HG03457 (cell line): ENCODE measurements around the gene CPNE5.

Source experiments
- ATAC-seq: cut with Tn5 transposase; IDR thresholded peaks from one replicate; pipeline ENCODE4 v1.9.1; 2021; ENCODE audit warnings: moderate number of reproducible peaks; ENCODE audit not compliant: unreplicated experiment

Gene CPNE5

GRCh38 chr6:36751091-36751490 is 88.2 kb downstream of the CPNE5 start:
- ATAC-seq = no peak

DNA sequence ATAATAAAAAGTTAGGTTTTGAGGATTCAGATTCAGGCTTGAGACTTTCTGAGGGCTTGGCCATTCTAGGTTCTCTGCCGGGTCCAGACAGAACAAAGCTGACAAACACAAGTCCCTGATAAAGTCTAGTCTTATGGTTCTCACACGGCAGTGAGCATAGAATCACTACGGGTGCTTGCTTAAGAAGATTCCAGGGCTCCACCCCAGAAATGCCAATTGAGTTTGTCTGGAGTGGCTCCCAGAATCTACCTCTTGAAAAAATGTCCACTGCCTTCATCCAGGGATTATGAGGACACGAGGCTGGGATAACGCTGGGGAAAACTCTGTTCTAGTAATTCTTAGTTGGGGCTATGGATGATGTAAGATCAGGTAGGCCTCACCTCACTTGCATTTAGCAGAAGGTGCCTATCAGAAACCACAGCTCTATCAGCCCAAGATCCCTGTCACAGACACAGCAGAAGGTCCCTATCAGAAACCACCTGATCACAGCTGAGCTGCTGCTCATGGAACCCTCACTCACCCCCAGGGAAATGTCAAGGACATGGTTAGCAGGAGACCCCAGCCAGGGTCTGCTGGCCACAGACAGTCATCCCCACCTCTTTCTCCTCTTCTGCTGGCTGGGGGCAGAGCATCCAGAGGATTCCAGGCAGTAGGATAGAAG is 89.3 kb downstream of the CPNE5 start:
- ATAC-seq = no peak

DNA sequence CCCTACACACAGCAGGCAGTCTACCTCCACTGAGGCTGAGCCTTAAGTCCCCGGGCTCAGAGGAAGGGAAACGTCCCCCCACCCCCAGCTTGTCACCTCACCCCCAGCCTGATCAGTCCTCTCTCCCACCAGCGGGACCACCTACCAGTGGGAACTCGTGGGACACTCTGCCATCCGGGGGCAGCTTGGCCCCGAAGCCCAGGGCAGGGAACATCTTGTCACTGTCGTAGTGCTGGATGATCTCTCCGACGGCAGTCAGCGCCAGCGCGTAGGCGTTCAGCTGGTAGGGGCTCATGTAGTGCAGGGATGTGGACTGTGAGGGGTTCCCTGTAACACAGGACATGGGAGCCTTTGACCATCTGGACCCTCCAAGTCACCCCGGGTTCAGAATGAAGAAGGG is 93.0 kb downstream of the CPNE5 start:
- ATAC-seq = no peak

- no peak for ATAC-seq
These were observed 93.4 kb downstream of the CPNE5 start for GRCh38 chr6:36745836-36746235.

DNA sequence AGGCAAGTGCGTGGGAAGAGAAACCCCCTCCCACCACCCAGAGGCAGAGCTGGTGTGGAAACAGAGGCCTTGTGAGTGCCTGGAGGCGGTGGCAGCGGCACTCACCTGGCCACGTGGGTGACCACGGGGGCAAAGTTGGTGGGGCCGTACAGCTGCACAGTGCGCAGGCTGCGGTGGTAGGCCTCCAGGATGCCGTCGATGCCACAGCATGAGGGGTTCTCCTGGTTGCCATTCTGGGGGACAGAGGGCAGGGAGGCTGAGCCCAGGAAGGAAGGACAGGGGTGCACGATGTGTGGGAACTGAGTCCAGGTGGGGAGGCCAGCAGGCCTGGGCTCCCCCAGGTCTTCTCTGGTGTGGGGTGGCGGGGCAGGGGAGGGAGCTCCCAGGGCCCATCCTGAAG is 94.0 kb downstream of the CPNE5 start:
- no peak for ATAC-seq

- ATAC-seq = no peak
These were observed 95.0 kb downstream of the CPNE5 start for GRCh38 chr6:36744304-36744673.

DNA sequence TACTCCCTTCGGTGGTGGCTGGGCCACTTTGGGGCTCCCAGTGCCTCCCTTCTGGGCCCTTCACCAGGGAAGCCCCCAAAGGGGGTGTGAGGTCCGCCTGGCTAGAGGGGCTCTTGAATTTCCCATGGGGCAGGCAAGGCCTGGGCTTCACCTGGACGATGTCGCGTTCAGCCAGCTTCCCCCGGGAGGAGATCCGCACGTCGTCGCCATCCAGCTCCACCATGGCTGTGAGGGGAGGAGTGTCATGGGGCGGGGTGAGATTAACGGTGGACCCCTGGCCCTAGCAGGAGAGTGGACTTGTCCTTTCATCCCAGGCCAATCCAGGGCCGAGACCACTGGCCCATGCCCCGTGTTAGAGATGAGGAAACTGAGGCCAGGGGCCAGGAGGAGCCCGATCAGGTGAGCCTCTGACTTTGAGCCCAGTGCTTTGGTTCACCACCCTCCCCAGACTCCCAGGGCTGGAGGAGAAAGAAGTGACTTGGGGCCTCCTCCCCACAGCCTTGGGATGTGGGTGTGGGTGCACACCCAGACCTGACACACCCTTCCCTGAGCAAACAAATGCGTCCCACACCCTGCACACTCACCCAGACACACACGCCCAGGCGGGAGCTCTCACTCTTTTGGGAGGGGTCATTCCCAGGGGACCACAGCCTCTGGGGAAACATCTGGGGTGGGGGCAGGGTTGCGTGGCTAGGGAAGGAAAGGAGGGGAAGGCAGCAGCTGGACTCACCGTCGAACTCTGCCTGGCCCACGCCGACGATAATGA is 95.5 kb downstream of the CPNE5 start:
- no peak for ATAC-seq

GRCh38 chr6:36743032-36743431 is 96.2 kb downstream of the CPNE5 start:
- no peak for ATAC-seq

GRCh38 chr6:36742146-36742545 is 97.1 kb downstream of the CPNE5 start:
- no peak for ATAC-seq

- no peak for ATAC-seq
These were observed 98.4 kb downstream of the CPNE5 start for GRCh38 chr6:36740818-36741179.

- no peak for ATAC-seq
These were observed 99.1 kb downstream of the CPNE5 start for GRCh38 chr6:36739947-36740817.

GRCh38 chr6:36738108-36738507 is 101.1 kb downstream of the CPNE5 start:
- ATAC-seq = no peak

DNA sequence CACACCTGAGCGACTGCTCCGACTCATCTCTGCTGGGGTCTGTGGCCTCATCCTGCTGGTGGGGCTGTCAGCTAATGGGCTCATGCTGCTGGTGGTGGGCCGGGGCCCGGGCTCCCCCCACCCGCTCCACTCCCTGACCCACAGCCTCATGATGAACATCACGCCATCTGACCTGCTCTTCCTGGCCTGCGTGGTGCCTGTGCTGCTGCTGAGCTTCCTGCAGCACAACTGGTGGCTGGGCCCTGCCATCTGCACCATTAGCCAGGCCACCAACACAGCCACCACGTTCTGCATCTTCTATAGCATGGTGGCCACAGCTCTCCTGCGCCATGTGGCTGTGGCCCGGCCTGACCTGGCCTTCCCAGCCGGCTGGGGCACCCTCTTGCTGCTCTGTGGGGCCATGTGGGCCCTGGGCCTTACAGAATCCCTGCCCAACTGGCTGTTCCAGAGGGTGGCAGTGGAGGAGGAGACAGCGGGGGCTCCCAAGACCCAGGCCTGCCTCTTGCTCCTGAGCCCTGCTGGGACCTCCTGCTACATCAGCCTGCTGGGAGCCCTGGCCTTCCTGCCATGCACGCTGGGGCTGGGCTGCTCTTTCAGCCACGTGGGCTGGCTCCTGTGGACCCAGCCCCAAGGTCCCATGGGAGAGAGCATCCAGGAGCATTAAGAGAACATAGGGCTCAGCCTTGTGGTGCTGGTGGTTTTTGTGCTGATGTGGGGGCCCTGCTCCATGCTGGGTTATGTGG is 102.0 kb downstream of the CPNE5 start:
- no peak for ATAC-seq

GRCh38 chr6:36735110-36736071 is 103.9 kb downstream of the CPNE5 start:
- no peak for ATAC-seq

GRCh38 chr6:36734486-36735060 is 104.7 kb downstream of the CPNE5 start:
- ATAC-seq = no peak

GRCh38 chr6:36733300-36733699 is 105.9 kb downstream of the CPNE5 start:
- ATAC-seq = no peak

DNA sequence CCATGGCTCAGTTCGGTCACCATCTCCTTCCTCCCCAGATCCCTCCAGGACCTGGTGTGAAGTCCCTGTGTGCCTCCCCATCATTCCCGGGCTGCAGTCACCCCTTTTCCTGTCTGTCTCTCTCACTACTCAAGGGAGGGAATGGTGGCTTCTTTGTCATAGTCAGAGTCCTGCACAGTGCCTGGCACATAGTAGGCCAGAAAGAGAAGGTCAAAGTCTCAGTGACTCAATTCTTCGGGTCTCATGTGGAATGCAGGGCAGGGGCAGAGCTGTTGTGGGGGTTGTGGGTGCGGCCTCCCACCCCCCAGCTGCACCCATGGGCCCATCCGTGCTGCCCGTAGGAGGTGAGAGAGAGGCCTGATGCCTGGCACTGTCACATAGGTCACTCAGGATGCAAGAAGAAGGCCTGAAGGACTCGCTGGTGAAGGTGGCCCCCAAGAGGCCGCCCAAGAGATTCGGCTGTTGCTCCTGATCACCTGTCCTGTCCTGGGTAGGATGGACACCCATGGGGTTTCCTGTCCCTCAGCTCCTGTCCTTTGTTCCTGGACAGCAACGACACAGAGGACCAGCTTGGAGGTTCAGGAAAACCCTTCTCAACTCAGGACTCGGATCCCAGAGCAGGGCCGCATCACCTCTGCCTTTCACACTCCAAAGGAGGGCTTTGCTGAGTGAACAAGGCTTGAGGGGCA is 107.5 kb downstream of the CPNE5 start:
- no peak for ATAC-seq

DNA sequence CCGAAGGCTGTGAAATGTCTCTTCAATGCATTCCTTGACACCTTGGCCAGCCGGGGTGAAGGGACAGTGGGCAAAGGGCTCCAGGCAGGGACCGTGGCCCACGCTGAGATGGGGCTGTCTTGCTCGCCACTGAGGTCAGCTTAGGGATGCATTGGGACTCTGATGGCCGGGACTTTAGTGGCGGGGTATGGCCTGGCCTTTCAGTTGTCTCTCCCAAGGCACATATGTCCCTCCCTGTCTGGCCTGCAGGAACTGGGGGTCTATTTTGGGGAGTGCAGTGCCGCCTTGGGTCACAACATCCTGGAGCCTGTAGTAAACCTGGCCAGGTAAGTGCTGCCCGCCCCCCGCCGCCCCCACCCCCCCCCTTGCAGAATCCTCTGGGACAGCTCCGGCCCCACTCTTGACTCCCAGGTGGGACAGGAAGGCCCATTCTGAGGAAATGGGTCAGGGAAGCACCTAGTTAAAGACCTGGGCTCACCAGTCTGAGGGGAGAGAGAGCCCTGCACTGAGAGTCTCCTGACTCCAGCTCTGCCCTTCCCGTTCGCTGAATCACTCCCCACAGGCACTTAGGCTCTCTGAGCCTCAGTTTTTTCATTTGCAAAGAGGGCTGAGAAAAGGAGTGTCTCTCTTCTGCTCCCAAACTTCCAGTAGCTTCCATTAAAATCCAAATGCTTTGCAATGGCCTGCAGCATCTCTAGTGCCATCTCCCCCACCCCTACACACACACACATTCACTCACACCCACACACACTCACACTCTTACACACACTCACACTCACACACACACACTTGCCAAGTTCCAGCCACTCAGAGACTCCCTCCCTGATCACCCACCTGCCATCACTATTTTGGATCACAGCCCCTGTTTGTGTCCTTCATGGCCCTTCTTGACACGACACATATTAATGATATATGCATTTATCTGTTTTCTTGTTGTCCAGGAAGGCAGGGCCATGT is 108.5 kb downstream of the CPNE5 start:
- no peak for ATAC-seq
